K562 (cell line): ENCODE data around the gene BPHL. TPM values are rescaled to one million over a fixed set of nuclear protein-coding genes. Genes with fewer than 3 reads are reported as not detected.

ENCODE experiments used
- ADNP ChIP-seq: fragments of 200-800 bp; sonication (Bioruptor generic); IDR thresholded peaks from 2 replicates; pipeline ENCODE4 v1.6.1; 2016; ENCODE audit warnings: missing genetic modification characterization, missing compliant biosample characterization
- BRCA1 ChIP-seq, 2 experiments: fragments of 450-650 bp in 1 of 2; sonication (generic) in 1 of 2; formaldehyde crosslinking in 1 of 2; IDR thresholded peaks; 2 replicates each; pipeline versions ENCODE4 v1.5.0 to v1.6.1; 2017 to 2020; ENCODE audit warnings: mild to moderate bottlenecking in 1 of 2, missing genetic modification reagents in 1 of 2
- CBX1 ChIP-seq: sonication (generic); IDR thresholded peaks from 2 replicates; pipeline ENCODE4 v1.6.1; 2016; ENCODE audit warnings: antibody characterized with exemption, low read depth, mild to moderate bottlenecking
- CLOCK ChIP-seq: fragments of 250-450 bp; sonication (Bioruptor Pico); IDR thresholded peaks from 2 replicates; pipeline ENCODE4 v1.4.0; 2020; ENCODE audit warnings: mild to moderate bottlenecking, moderate library complexity, borderline replicate concordance
- HDAC1 ChIP-seq, 2 experiments: fragments of 450-650 bp; IDR thresholded peaks; 2 replicates each; pipeline ENCODE4 v1.6.1; 2016 to 2017; ENCODE audit warnings: inconsistent platforms in 1 of 2, mild to moderate bottlenecking in 1 of 2, moderate library complexity in 1 of 2
- IRF2 ChIP-seq: sonication (generic); formaldehyde crosslinking; IDR thresholded peaks from 2 replicates; pipeline ENCODE4 v1.8.1; 2022; ENCODE audit warnings: mild to moderate bottlenecking, missing genetic modification reagents
- MAX ChIP-seq: sonication (generic); formaldehyde crosslinking; IDR thresholded peaks from 2 replicates; pipeline ENCODE4 v1.9.0; 2022; ENCODE audit warnings: mild to moderate bottlenecking, missing genetic modification reagents
- MNT ChIP-seq, 2 experiments: fragments of 450-650 bp; conservative IDR thresholded peaks; 2 replicates each; pipeline ENCODE4 v1.6.1; 2017; ENCODE audit warnings: mild to moderate bottlenecking in 2 of 2, moderate library complexity in 2 of 2
- MYNN ChIP-seq, 2 experiments: sonication (generic); formaldehyde crosslinking in 1 of 2; IDR thresholded peaks; 2 replicates each; pipeline versions ENCODE4 v1.5.0 to v1.6.1; 2016 to 2020; ENCODE audit warnings: antibody characterized with exemption in 1 of 2, missing genetic modification reagents in 1 of 2
- NCOA4 ChIP-seq: fragments of 450-650 bp; IDR thresholded peaks from 2 replicates; pipeline ENCODE4 v1.6.1; 2018; ENCODE audit warnings: mild to moderate bottlenecking; ENCODE audit not compliant: partially characterized antibody
- NR0B1 ChIP-seq: fragments of 450-650 bp; IDR thresholded peaks from one replicate; pipeline ENCODE4 v1.6.1; 2018; ENCODE audit warnings: mild to moderate bottlenecking, moderate library complexity; ENCODE audit not compliant: partially characterized antibody
- NR2C1 ChIP-seq, 2 experiments: fragments of 450-650 bp; IDR thresholded peaks; 2 replicates each; pipeline ENCODE4 v1.6.1; 2017; ENCODE audit warnings: mild to moderate bottlenecking in 2 of 2, antibody characterized with exemption in 1 of 2, inconsistent platforms in 1 of 2, missing compliant biosample characterization in 1 of 2, missing genetic modification characterization in 1 of 2
- PHF21A ChIP-seq: fragments of 450-650 bp; IDR thresholded peaks from 2 replicates; pipeline ENCODE4 v1.6.1; 2017; ENCODE audit warnings: low read depth, borderline replicate concordance
- POU5F1 ChIP-seq: fragments of 150-350 bp; IDR thresholded peaks from 2 replicates; pipeline ENCODE4 v1.6.1; 2014; ENCODE audit warnings: borderline replicate concordance, low read length, low read depth, mild to moderate bottlenecking; ENCODE audit not compliant: partially characterized antibody
- RBM14 ChIP-seq: fragments of 200-400 bp; formaldehyde crosslinking; IDR thresholded peaks from 2 replicates; pipeline ENCODE4 v1.6.1; 2018; ENCODE audit warnings: low read depth, mild to moderate bottlenecking, low read length, moderate library complexity, borderline replicate concordance; ENCODE audit not compliant: insufficient read depth
- RHOXF2B ChIP-seq: fragments of 250-450 bp; sonication (Bioruptor Pico); conservative IDR thresholded peaks from 2 replicates; pipeline ENCODE4 v1.5.1; 2021
- SETDB1 ChIP-seq: IDR thresholded peaks from one replicate; pipeline ENCODE4 v1.6.1; 2012; ENCODE audit warnings: low read length, control low read depth, inconsistent platforms
- SNRNP70 ChIP-seq: fragments of 200-400 bp; formaldehyde crosslinking; optimal IDR thresholded peaks from 2 replicates; pipeline ENCODE3; 2017; ENCODE audit warnings: low read depth, low read length
- SRSF1 ChIP-seq: fragments of 200-400 bp; formaldehyde crosslinking; IDR thresholded peaks from 2 replicates; pipeline ENCODE4 v1.6.1; 2017; ENCODE audit warnings: mild to moderate bottlenecking, low read depth, low read length, moderate library complexity
- WHSC1 ChIP-seq: IDR thresholded peaks from one replicate; pipeline ENCODE4 v1.6.1; 2012; ENCODE audit warnings: low read length, control low read depth, inconsistent platforms
- ZNF124 ChIP-seq: sonication (generic); formaldehyde crosslinking; IDR thresholded peaks from 2 replicates; pipeline ENCODE4 v1.8.1; 2022; ENCODE audit warnings: missing genetic modification reagents
- polyA plus RNA-seq, 8 experiments: library from polyadenylated mRNA; depleted of rRNA in 4 of 8; stranded (reverse) in 5 of 8; unstranded in 3 of 8; fragments of >200 nt; fragmentation: Nextera tagmentation in 2 of 8; fragmentation: Illumina TruSeq in 1 of 8; extraction: Ambion mirVana in 2 of 8; extraction: Trizol in 1 of 8; gene quantifications; 2 replicates each; pipeline versions ENCODE4 v1.2.1 to v1.2.3, GENCODE V29; 2011 to 2014; ENCODE audit warnings: inconsistent platforms in 1 of 8, missing spikeins in 1 of 8
- total RNA-seq, 7 experiments: library from RNA; depleted of rRNA in 6 of 7; stranded (reverse); fragments of >200 nt in 6 of 7; fragmentation: Illumina TruSeq in 2 of 7; extraction: Trizol in 2 of 7; gene quantifications; 2 replicates each; pipeline versions ENCODE4 v1.2.1 to v1.2.3, GENCODE V29; 2011 to 2021; ENCODE audit warnings: low replicate concordance in 1 of 7

Gene BPHL
- total and polyA plus RNA-seq, 9 of the 15 experiments (the other 6 are each of a cell fraction or from before 2014, with no cell fraction given), result 3.5 to 17.4 (median 8.2) TPM

- TF ChIP-seq NCOA4 (no peak), PHF21A (peak; percentile 43; the same call in 1 of the 2 replicates), CLOCK (CRISPR knock-in tag) (no peak), MAX (CRISPR knock-in tag) (peak; percentile 52), WHSC1 (no peak), SETDB1 (no peak), HDAC1 (IDR thresholded peaks at IDR 0.05) (peak in 1 of 2 experiments; percentile 73; a peak in 1 of 4 replicates), CBX1 (no peak), ZNF124 (CRISPR knock-in tag) (no peak), NR2C1 (IDR thresholded peaks at IDR 0.05) (no peak), NR2C1 (tag; IDR thresholded peaks at IDR 0.05) (no peak), IRF2 (no peak), NR0B1 (no peak), ADNP (tag) (no peak), SNRNP70 (no peak), RBM14 (no peak), BRCA1 (IDR thresholded peaks at IDR 0.05) (no peak), BRCA1 (CRISPR knock-in tag; IDR thresholded peaks at IDR 0.05) (no peak), POU5F1 (no peak), SRSF1 (no peak), RHOXF2B (CRISPR knock-in tag) (no peak), MNT (conservative IDR thresholded peaks at IDR 0.05) (peak; percentile 62 to 81), MYNN (IDR thresholded peaks at IDR 0.05) (peak; percentile 53; the same call in 1 of the 2 replicates), MYNN (CRISPR knock-in tag; IDR thresholded peaks at IDR 0.05) (no peak)
These were observed 41.6 kb downstream of the BPHL start (continued) for GRCh38 chr6:3159805-3160781.
